HepG2 (cell line): ENCODE measurements around the gene CTBP1. TPM values are rescaled to one million over a fixed set of nuclear protein-coding genes. Genes with fewer than 3 reads are reported as not detected.

Experiments used
- ATAC-seq: fragments of 200-7000 bp; cut with Tn5 transposase; 3 replicates; pipeline ENCODE4 v1.9.1; 2020; ENCODE audit warnings: mild to moderate bottlenecking, moderate library complexity
- BruUV-seq: library from RNA; stranded (reverse); fragments of 400-500 nt; replicated peaks from 2 replicates; lab custom pipeline; 2021; lab: Mats Ljungman, UMichigan
- CTCF ChIA-PET: fragments of 300-600 bp; formaldehyde crosslinking; extraction: SDS; loops from one replicate; lab custom pipeline; 2021; ENCODE audit warnings: low total read pairs, inconsistent platforms, low intra/inter-chr PET ratio; lab: Yijun Ruan, JAX
- POLR2A ChIA-PET: fragments of 350-600 bp; sonication (Branson Sonifier 250); formaldehyde crosslinking; loops from one replicate; lab custom pipeline; 2020; ENCODE audit warnings: antibody characterized with exemption, inconsistent platforms; lab: Yijun Ruan, JAX
- DNase-seq: peaks from one replicate; pipeline ENCODE4 v3.0.0-alpha.2; 2015; ENCODE audit warnings: low spot score
- FAIRE-seq: peaks from 3 replicates; lab custom pipeline; 2011; peaks lifted over from hg19 to GRCh38; lab: Jason Lieb, UNC
- H2AFZ ChIP-seq: one replicate; pipeline ENCODE4 v1.6.1; 2011; ENCODE audit warnings: low read length, inconsistent platforms
- H3K27ac ChIP-seq: fragments of 300-600 bp; 3 replicates; pipeline ENCODE4 v1.8.0; 2011; ENCODE audit warnings: mixed run types, mild to moderate bottlenecking, mixed read lengths, low read length, inconsistent platforms; ENCODE audit not compliant: insufficient read depth; ENCODE audit errors: extremely low read length
- H3K27me3 ChIP-seq, 2 experiments: fragments of 200-600 bp in 1 of 2; 2 replicates in 1 of 2; 3 replicates in 1 of 2; pipeline versions ENCODE4 v1.6.0 to v1.8.0; 2011; ENCODE audit warnings: low read length in 2 of 2, mild to moderate bottlenecking in 2 of 2, moderate library complexity in 2 of 2, inconsistent platforms in 1 of 2; ENCODE audit not compliant: insufficient read depth in 2 of 2, control insufficient read depth in 1 of 2
- H3K36me3 ChIP-seq, 2 experiments: fragments of 200-600 bp in 1 of 2; replicated peaks in 1 of 2; 2 replicates in 1 of 2; 3 replicates in 1 of 2; pipeline versions ENCODE4 v1.5.1 to v1.8.0; 2011; ENCODE audit warnings: low read length in 2 of 2, inconsistent platforms in 1 of 2; ENCODE audit not compliant: insufficient read depth in 2 of 2, control insufficient read depth in 1 of 2
- H3K4me1 ChIP-seq: 2 replicates; pipeline ENCODE4 v1.5.1; 2012; ENCODE audit warnings: low read length, inconsistent platforms; ENCODE audit not compliant: insufficient read depth
- H3K4me2 ChIP-seq: 2 replicates; pipeline ENCODE4 v1.6.0; 2011; ENCODE audit warnings: low read depth, low read length, inconsistent platforms
- H3K4me3 ChIP-seq, 3 experiments: fragments of 200-600 bp in 1 of 3; sonication (generic), shearing (Covaris generic) in 1 of 3; replicated peaks in 1 of 3; 2 replicates each; pipeline ENCODE4 v1.5.1; 2011 to 2016; ENCODE audit warnings: low read length in 3 of 3, inconsistent platforms in 2 of 3, low read depth in 2 of 3, mild to moderate bottlenecking in 2 of 3, control low read depth in 1 of 3, mixed read lengths in 1 of 3; ENCODE audit not compliant: insufficient read depth in 1 of 3
- H3K79me2 ChIP-seq: one replicate; pipeline ENCODE4 v1.6.1; 2011; ENCODE audit warnings: low read length, inconsistent platforms; ENCODE audit not compliant: insufficient read depth
- H3K9ac ChIP-seq: 2 replicates; pipeline ENCODE4 v1.6.0; 2011; ENCODE audit warnings: mild to moderate bottlenecking, low read depth, low read length, inconsistent platforms; ENCODE audit not compliant: insufficient read depth
- H3K9me3 ChIP-seq: 2 replicates; pipeline ENCODE4 v1.5.1; 2012; ENCODE audit warnings: mild to moderate bottlenecking, low read length
- H4K20me1 ChIP-seq: 2 replicates; pipeline ENCODE4 v1.6.0; 2011; ENCODE audit warnings: inconsistent platforms, mild to moderate bottlenecking, low read length, moderate library complexity; ENCODE audit not compliant: insufficient read depth
- ARHGAP35 ChIP-seq: sonication (generic); formaldehyde crosslinking; IDR thresholded peaks from 2 replicates; pipeline ENCODE4 v1.9.0; 2022; ENCODE audit warnings: mild to moderate bottlenecking, inconsistent platforms, moderate library complexity, missing genetic modification reagents, borderline replicate concordance
- CENPBD1 ChIP-seq: sonication (generic); formaldehyde crosslinking; IDR thresholded peaks from 2 replicates; pipeline ENCODE4 v1.8.0; 2022; ENCODE audit warnings: missing genetic modification reagents, low read depth, mild to moderate bottlenecking, borderline replicate concordance
- HES4 ChIP-seq: sonication (generic); formaldehyde crosslinking; IDR thresholded peaks from 2 replicates; pipeline ENCODE4 v1.9.0; 2021; ENCODE audit warnings: mild to moderate bottlenecking, missing genetic modification reagents, borderline replicate concordance
- MBD4 ChIP-seq: IDR thresholded peaks from 2 replicates; pipeline ENCODE4 v1.6.1; 2012; ENCODE audit warnings: low read length, inconsistent platforms, borderline replicate concordance
- MYPOP ChIP-seq: sonication (generic); formaldehyde crosslinking; IDR thresholded peaks from 2 replicates; pipeline ENCODE4 v1.8.1; 2023; ENCODE audit warnings: mild to moderate bottlenecking, moderate library complexity, missing genetic modification reagents
- TBX2 ChIP-seq: sonication (generic); formaldehyde crosslinking; IDR thresholded peaks from 2 replicates; pipeline ENCODE4 v1.5.0; 2020; ENCODE audit warnings: missing genetic modification reagents, mild to moderate bottlenecking, borderline replicate concordance
- TEF ChIP-seq: sonication (generic); formaldehyde crosslinking; IDR thresholded peaks from 2 replicates; pipeline ENCODE4 v1.5.0; 2020; ENCODE audit warnings: missing genetic modification reagents
- ZNF275 ChIP-seq: sonication (generic); formaldehyde crosslinking; IDR thresholded peaks from 2 replicates; pipeline ENCODE4 v1.8.0; 2022; ENCODE audit warnings: missing genetic modification reagents, mild to moderate bottlenecking, inconsistent platforms, borderline replicate concordance
- ZNF367 ChIP-seq: sonication (generic); formaldehyde crosslinking; IDR thresholded peaks from 2 replicates; pipeline ENCODE4 v1.4.0; 2020; ENCODE audit warnings: missing genetic modification reagents, borderline replicate concordance
- ZNF558 ChIP-seq: sonication (generic); formaldehyde crosslinking; IDR thresholded peaks from 2 replicates; pipeline ENCODE4 v1.9.0; 2022; ENCODE audit warnings: mild to moderate bottlenecking, missing genetic modification reagents, borderline replicate concordance
- ZNF567 ChIP-seq: sonication (generic); formaldehyde crosslinking; IDR thresholded peaks from 2 replicates; pipeline ENCODE4 v1.8.1; 2023; ENCODE audit warnings: mild to moderate bottlenecking, missing genetic modification reagents, borderline replicate concordance
- ZXDC ChIP-seq: sonication (generic); formaldehyde crosslinking; IDR thresholded peaks from 2 replicates; pipeline ENCODE4 v1.5.0; 2020; ENCODE audit warnings: mild to moderate bottlenecking, missing genetic modification reagents
- WGBS: methylation state at CpG from one replicate; pipeline ENCODE4 v1.1.6; 2017; ENCODE audit warnings: low lambda C conversion rate; 5-methylcytosine and 5-hydroxymethylcytosine counted together
- in situ Hi-C: cut with HindIII; loops from 2 replicates; pipeline ENCODE4 v1.10.0; 2017; ENCODE audit warnings: low pct_unique_long_range_greater_than_20kb; ENCODE audit not compliant: extremely low pct_ligation_motif_present
- intact Hi-C: fragments of 100-400 bp; cut with micrococcal nuclease; formaldehyde crosslinking; loops from one replicate; pipeline ENCODE4 v1.10.0; 2022; ENCODE audit not compliant: unreplicated experiment
- polyA plus RNA-seq, 8 experiments: library from polyadenylated mRNA; depleted of rRNA in 3 of 8; stranded (reverse) in 7 of 8; unstranded in 1 of 8; fragments of >200 nt; fragmentation: Illumina TruSeq in 4 of 8; extraction: Trizol in 4 of 8; gene quantifications; 2 replicates each; pipeline versions ENCODE4 v1.2.1 to v1.2.3, GENCODE V29; 2011 to 2016; ENCODE audit warnings: low read depth in 4 of 8, missing spikeins in 1 of 8, mixed read lengths in 1 of 8; ENCODE audit not compliant: insufficient read depth in 1 of 8
- total RNA-seq, 5 experiments: library from RNA; depleted of rRNA; stranded (reverse); fragments of >200 nt; fragmentation: Illumina TruSeq; extraction: Trizol; gene quantifications; 2 replicates each; pipeline ENCODE4 v1.2.3, GENCODE V29; 2016; ENCODE audit warnings: low read depth in 1 of 5

The CTBP1 gene
- total and polyA plus RNA-seq, 2 of the 13 experiments (the other 11 are each of a cell fraction or from before 2014, with no cell fraction given): 78.5 to 112 TPM

- TF ChIP-seq CENPBD1: no peak
- TF ChIP-seq ZNF275: no peak
- no peak for TF ChIP-seq ZNF367 (CRISPR knock-in tag)
- no peak for TF ChIP-seq ZNF558 (CRISPR knock-in tag)
- POLR2A ChIA-PET: no interaction called here
- Histone ChIP-seq H3K27me3 (no peaks in the 10 kb centered on the region), H3K79me2 (peaks cover 7% of the 10 kb centered on the region), H3K27ac (no peak overlapping the region), H3K4me3 (no peak overlapping the region), H2AFZ (no peak overlapping the region), H3K4me2 (no peak overlapping the region), H3K4me1 (peaks cover 29% of the 10 kb centered on the region), H3K36me3 (0 out of 5 replicates have a peak, but pooled peaks cover 0 to 2% of the 10 kb centered on the region in 2 experiments), H3K9ac (no peak overlapping the region), H3K9me3 (peaks cover 27% of the 10 kb centered on the region), H4K20me1 (no peaks in the 10 kb centered on the region)
- FAIRE-seq (no peak), ATAC-seq (no peak), DNase-seq (no peak)
- 95% methylated on average over 2 of the region's 2 CpGs for WGBS
- in situ Hi-C loops (no loop called here), intact Hi-C loops (no loop called here)
- CTCF ChIA-PET: no interaction called here
- BruUV-seq: no TSS peak
Measured at GRCh38 chr4:1255699-1256098, 6.8 kb upstream of the CTBP1 start.

GRCh38 chr4:1255151-1255550 is 6.2 kb upstream of the CTBP1 start:
- WGBS: 63% methylated on average over 4 of the region's 4 CpGs
- POLR2A ChIA-PET: no interaction called here
- in situ Hi-C loops: no loop called here
- FAIRE-seq (no peak), DNase-seq (no peak), ATAC-seq (no peak)
- no TSS peak for BruUV-seq
- H4K20me1 ChIP-seq: no peaks in the 10 kb centered on the region
- H3K4me1 ChIP-seq: peaks cover 35% of the 10 kb centered on the region
- peaks cover 13% of the 10 kb centered on the region for H3K79me2 ChIP-seq
- CTCF ChIA-PET: no interaction called here
- H3K9ac ChIP-seq: no peak overlapping the region
- no peaks in the 10 kb centered on the region for H3K27me3 ChIP-seq
- no peak overlapping the region for H3K4me3 ChIP-seq
- H3K9me3 ChIP-seq: peaks cover 27% of the 10 kb centered on the region
- H3K36me3 ChIP-seq: 0 out of 5 replicates have a peak, but pooled peaks cover 0 to 2% of the 10 kb centered on the region in 2 experiments
- no peak overlapping the region for H2AFZ ChIP-seq
- intact Hi-C loops: no loop called here
- no peak overlapping the region for H3K4me2 ChIP-seq
- H3K27ac ChIP-seq: no peak overlapping the region
- no peak for TF ChIP-seq ZNF567 (CRISPR knock-in tag)
- no peak for TF ChIP-seq TBX2 (CRISPR knock-in tag)
- TF ChIP-seq ZXDC: no peak
- TF ChIP-seq TEF (CRISPR knock-in tag): no peak
- no peak for TF ChIP-seq MBD4
- no peak for TF ChIP-seq MYPOP (CRISPR knock-in tag)
- no peak for TF ChIP-seq HES4 (CRISPR knock-in tag)
- TF ChIP-seq ARHGAP35 (CRISPR knock-in tag): no peak
